GM21515 (cell line): ENCODE results near the gene QSOX2.

Source experiments
- ATAC-seq: cut with Tn5 transposase; IDR thresholded peaks from one replicate; pipeline ENCODE4 v1.9.1; 2021; ENCODE audit not compliant: unreplicated experiment

The QSOX2 gene

GRCh38 chr9:136193127-136193890 is 52.3 kb downstream of the QSOX2 start:
- ATAC-seq: no peak

DNA sequence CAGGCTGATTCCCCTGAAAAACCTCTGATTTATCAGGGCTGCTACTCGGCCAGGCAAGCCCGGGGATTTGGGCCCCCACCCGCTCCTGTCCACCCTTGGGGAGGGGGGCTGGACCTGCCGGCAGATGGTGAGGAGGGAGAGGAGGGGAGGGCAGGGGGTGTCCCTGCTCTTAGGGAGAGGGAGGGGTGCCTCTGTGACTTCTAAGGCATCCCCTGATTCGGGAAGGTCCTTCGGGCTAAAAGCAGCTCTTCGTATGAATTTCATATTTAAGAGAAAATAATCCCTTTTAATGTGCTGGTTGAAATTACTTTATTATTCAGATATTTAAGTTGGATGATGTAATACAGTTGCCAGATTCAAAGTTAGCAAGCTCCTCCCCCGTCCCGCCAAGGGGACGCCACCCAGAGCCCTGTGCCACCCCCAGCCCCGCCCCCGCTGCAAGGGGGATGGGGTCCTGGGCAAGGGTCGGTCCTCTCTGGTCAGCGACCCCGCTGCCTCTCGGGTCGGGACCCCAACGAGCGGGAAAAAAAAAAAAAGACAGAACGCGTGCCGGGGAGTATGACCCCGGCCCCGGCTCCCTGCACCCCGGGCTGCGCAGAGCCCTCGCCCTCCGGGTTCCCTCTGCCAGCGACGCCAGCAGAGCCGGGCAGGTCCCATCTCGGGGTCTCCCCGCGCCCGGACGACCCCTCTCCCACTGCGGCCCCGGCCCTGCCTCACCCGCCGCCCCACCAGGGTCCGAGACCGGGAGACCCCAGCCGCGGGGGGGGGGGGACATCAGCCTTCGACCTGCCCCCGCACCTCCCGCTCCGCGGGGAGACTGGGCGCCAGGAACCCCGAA is 53.1 kb downstream of the QSOX2 start:
- no peak for ATAC-seq

DNA sequence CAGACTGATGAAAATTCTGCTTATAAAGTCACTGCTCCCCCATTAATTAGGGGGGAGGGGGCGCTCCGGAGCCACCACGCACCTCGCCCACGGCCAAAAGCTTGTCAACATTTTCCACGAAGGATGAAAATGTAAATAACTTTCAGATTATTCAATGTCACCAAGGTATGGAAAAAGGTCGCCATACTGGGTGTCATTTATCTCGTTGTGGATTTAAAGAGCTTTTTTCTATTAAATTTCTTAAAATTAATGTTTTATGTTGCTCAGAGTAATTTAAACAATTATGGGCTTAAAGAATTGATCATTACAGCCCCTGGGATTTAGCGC is 53.7 kb downstream of the QSOX2 start:
- no peak for ATAC-seq

DNA sequence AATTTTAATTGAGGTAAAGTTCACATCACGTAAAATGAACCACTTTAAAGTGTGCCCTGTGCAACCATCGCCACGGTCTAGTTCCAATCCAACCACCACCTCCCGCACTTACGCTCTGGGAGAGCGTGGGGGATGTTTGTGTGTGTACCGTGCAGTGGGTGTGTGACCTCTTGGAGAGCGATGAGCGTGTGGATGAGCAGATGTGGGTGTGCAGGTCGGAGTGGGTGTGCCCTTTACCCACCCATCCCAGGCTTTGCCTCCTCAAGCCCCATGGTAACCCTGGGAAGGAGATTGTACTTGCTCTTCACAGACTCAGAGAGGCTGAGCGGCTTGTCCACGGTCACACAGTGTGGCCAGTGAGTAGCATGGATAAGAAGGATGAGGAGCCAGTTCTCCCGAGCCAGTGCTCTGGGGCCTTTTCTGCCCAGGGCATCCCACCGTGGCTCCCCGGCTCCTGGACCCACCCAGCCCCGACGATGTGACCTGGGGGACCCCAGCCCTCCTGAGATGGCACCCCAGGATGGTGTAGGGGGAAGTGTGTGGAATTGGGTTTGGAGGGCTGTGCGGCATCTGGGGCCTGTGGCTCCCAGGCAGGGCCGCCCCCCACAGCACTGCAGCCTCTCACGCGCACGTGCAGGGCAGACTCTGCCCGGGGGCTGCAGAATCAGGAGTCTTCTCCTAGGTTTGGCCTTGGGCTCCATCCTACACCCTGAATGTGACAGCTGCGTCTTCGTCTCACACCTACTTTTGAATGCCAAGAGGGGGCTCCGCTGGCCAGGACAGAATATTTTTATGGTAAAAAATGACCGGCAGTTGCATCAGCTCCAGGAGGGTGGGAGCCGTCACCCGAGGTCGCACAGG is 54.3 kb downstream of the QSOX2 start:
- no peak for ATAC-seq

DNA sequence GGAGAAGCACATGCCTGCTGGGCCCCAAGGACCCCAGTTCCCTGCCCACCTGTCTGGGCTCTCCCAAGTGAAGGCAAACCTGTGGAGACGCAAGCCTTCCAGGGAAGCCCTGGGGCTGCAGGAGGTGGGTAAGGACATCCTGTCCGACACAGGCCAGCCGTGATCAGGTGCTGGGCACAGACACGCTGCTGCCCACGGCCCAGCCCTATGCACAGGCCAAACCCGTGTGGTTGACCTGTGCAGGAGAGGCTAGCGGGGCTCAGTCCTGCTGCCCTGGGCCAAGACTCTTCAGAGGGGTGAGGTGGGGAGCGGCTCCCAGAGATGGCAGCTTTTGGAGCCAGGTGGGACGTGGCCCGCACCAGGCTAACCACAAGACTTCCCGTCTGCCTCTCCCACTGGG is 55.0 kb downstream of the QSOX2 start:
- ATAC-seq: no peak

GRCh38 chr9:136190237-136190601 is 55.4 kb downstream of the QSOX2 start:
- no peak for ATAC-seq

- no peak for ATAC-seq
These were observed 56.0 kb downstream of the QSOX2 start for GRCh38 chr9:136189394-136190236.

DNA sequence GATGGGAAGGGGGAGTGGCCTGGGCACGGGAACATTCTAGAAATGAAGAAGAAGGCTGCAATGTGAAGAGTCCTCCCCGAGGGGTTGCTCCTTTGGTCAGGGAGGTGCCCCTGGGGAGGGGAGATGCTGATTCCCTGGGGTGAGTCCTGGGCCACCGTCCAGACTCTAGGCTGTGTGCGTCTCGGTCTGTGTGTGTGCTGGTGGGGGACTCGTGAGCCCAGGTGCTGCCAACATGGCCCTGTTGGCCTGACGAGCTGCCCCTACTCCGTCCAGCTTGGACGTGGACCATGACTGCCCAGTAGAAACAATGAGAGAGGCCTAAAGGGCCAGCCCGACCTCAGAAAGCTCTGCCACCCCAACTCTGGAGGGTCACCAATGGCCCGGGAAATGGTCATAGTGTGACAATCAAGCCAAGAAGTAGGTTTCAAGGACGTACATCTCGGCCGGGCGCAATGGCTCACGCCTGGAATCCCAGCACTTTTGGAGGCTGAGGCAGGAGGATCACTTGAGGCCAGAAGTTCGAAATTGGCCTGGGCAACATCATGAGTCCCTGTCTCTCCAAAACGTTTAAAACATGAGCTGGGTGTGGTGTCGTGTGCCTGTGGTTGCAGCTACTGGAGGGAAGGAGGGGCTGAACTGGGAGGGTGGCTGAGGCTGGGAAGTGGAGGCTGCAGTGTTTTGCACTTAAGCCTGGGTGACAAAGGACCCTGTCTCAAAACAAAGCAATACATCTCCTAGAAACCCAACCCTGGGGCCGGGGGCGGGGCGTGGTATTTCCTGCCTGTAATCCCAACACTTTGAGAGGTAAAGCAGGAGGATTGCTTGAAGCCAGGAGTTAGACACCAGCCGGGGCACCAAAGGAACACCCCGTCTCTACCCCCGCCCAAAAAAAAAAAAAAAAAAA is 57.7 kb downstream of the QSOX2 start:
- ATAC-seq: no peak

GRCh38 chr9:136187197-136187596 is 58.4 kb downstream of the QSOX2 start:
- ATAC-seq: no peak

- ATAC-seq: no peak
These were observed 59.2 kb downstream of the QSOX2 start for GRCh38 chr9:136186386-136186785.

- no peak for ATAC-seq
These were observed 59.8 kb downstream of the QSOX2 start for GRCh38 chr9:136185596-136186366.

DNA sequence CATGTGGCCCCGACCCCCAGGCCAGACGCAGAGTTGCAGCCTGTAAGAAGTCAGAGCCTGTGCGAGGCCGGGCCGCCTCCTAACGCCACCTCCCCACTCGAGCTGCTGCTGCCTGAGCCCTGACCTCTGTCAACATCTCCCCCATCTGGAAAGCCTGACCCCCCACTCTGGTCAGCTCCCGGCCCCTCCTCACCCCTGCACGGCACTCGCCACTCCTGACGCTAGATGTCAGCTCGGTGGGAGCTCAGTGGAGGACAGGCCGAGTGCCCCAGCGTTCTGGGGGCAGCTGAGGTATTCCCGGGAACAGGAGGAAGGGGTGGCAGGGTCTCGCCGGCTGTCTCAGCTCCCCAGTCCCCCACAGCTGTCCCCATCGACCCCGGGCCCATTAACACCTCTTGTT is 60.5 kb downstream of the QSOX2 start:
- ATAC-seq: no peak

DNA sequence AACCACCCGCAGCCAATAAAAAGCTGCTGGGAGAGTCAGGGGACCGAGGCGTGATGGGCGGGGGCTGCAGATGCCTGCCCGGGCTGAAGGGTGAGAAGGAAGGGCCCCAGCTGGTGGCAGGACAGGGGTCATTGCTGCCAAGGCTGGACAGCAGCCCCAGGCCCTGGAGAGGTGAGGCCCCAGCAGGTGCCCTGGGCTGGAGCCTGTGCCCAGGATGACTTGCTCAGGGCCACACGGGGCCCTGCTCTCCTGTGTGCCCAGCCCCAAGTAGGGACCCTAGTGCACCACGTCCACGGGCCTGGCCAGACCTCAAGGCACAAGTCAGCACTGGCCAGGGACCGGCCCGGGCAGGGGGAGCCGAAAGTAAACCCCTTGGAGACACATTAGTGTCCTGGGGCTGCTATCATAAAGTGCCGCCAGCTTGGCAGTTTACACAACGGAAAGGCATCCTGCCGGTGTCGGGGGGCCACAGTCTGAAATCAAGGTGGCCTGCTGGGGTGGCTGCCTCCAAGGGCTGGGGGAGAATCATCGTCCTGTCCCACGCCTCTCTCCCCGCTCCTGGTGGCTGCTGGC is 62.7 kb downstream of the QSOX2 start:
- ATAC-seq: no peak

DNA sequence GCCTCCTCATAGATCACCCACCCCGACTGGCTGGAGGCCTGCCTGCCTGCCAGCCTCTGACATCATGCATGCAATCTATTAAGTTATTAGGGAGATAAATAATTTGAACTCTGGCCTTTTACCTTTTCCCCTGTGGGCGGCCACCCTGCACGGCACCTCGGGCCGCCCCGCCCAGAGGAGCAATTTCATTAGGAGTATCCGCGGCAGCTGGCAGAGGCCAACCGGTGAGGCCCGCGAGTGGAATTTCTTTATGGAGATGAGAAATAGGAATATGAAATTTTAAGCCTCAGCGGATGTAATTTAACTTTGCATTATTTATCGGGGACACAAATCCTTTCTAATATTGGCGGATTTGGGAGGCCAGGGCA is 63.2 kb downstream of the QSOX2 start:
- no peak for ATAC-seq

GRCh38 chr9:136181784-136182419 is 63.7 kb downstream of the QSOX2 start:
- ATAC-seq: no peak

GRCh38 chr9:136180586-136180985 is 65.0 kb downstream of the QSOX2 start:
- no peak for ATAC-seq

DNA sequence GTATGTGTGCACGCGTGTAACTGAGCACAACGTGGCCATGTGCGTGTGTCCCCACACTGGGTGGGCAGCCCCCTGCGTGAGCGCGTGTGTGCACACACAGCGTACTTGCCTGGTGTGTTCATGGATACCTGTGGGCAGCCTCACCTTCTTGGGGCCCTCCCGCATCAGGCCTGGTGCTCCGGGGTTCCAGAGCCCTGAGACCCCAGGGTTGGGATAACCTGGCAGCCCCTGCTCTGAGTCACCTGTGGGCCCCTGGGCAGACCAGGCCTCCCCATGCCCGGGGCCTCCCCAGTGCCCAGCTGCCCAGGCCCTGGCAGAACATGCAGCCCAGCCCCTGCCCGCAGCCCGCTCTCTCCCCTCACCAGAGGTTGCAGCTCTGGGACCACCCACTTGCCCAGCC is 65.9 kb downstream of the QSOX2 start:
- no peak for ATAC-seq

- ATAC-seq: no peak
These were observed 66.5 kb downstream of the QSOX2 start for GRCh38 chr9:136179101-136179616.
